Measurements from ENCODE around the gene PEA15.
A peak's percentile ranks its signal among the peaks of the same experiment; 100 is the strongest.

The PEA15 gene

DNA sequence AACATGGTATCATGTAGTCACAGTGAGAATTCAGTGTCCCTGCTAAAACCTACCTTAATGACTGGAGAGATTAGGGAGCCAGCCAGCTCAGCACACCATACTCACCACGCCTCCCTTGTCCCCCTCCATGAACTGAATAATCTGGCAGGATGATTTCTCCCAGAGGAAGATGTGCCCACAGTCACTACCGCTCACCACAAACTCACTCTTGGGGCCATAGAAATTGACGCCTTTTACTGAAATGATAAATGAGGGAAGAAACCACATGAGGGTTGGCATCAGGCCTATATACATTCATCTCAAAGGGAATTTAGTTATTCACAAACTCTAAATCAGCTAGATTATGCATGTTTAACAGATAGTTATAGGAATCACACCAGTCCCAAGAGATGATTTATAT lies 17.4 kb downstream of the PEA15 start:
- Histone ChIP-seq H3K4me1 (peaks cover 0 to 18% (median 0%) of the 10 kb centered on the region in 10 experiments; a peak in 2 of 20 replicates), H3K27me3 (no peaks in the 10 kb centered on the region), H4K20me1 (peaks cover 0 to 48% (median 18%) of the 10 kb centered on the region in 11 experiments; a peak in 10 of 22 replicates), H3K9me3 (replicated peaks in 1 of 11) (no peaks in the 10 kb centered on the region), H3K36me3 (peaks cover 94 to 100% (median 100%) of the 10 kb centered on the region in 11 experiments), H3K4me3 (no peak overlapping the region), H3K27ac (no peak overlapping the region), H3K9ac (peak overlapping the region in 1 of 11 experiments; percentile 8; a peak in 1 of 22 replicates), H3K4me2 (no peak overlapping the region)
- no peak for TF ChIP-seq Cebpa-rat (IDR thresholded peaks at IDR 0.05)

DNA sequence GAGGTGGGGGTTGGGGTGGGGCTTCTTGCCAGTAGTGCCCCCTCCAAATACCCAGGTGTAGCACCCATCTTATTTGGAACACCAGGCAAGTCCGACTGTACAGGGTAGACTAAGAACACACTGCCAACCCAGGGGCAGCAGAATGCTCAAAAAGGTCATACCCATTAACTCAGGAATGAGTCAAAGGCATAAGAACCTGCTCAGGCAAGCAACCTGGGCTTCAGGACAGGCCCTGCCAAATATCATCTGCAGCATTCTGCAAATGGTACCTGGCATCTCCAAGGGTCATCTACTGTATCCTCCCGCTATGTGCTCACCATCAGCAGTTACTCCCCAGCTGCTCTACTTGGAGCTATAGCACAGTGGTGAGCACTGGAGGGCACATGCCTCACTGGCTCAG lies 19.4 kb downstream of the PEA15 start:
- TF ChIP-seq Cebpa-rat (IDR thresholded peaks at IDR 0.05), result no peak
- peaks cover 0 to 33% (median 10%) of the 10 kb centered on the region in 11 experiments; a peak in 8 of 22 replicates for H4K20me1 ChIP-seq
- H3K27ac ChIP-seq, result no peak overlapping the region
- no peak overlapping the region for H3K4me3 ChIP-seq
- H3K36me3 ChIP-seq, result peaks cover 96 to 100% (median 100%) of the 10 kb centered on the region in 11 experiments
- no peaks in the 10 kb centered on the region for H3K9me3 ChIP-seq (replicated peaks in 1 of 11)
- H3K4me2 ChIP-seq, result no peak overlapping the region
- no peak overlapping the region for H3K9ac ChIP-seq
- H3K4me1 ChIP-seq, result peaks cover 0 to 18% (median 0%) of the 10 kb centered on the region in 10 experiments; a peak in 2 of 20 replicates
- H3K27me3 ChIP-seq, result no peaks in the 10 kb centered on the region

DNA sequence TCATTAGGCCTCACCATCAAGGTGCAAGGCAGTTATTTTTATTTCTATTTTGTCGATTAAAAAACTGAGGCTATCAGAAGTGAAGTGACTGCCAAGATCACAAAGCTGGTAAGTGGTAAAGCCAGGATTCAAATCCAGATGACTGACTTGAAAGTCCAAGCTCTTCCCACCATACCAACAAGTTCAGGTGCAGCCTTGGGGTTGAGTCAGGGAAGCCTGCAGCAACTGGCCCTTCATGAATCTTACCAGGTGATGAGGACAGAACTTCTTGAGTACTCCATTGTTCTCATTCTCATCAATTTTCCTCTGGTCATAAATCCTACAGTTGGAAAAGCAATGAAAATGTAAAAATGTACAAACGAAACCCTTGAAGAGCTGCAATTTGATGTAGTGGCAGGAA lies 20.2 kb downstream of the PEA15 start:
- H3K27ac ChIP-seq, result no peak overlapping the region
- no peak overlapping the region for H3K4me2 ChIP-seq
- H3K36me3 ChIP-seq, result peaks cover 97 to 100% (median 100%) of the 10 kb centered on the region in 11 experiments
- H3K4me3 ChIP-seq, result no peak overlapping the region
- no peaks in the 10 kb centered on the region for H3K9me3 ChIP-seq (replicated peaks in 1 of 11)
- no peak for TF ChIP-seq Cebpa-rat (IDR thresholded peaks at IDR 0.05)
- H3K27me3 ChIP-seq, result no peaks in the 10 kb centered on the region
- peaks cover 0 to 18% (median 0%) of the 10 kb centered on the region in 10 experiments; a peak in 2 of 20 replicates for H3K4me1 ChIP-seq
- H3K9ac ChIP-seq, result no peak overlapping the region
- peaks cover 0 to 26% (median 2%) of the 10 kb centered on the region in 11 experiments; a peak in 7 of 22 replicates for H4K20me1 ChIP-seq

DNA sequence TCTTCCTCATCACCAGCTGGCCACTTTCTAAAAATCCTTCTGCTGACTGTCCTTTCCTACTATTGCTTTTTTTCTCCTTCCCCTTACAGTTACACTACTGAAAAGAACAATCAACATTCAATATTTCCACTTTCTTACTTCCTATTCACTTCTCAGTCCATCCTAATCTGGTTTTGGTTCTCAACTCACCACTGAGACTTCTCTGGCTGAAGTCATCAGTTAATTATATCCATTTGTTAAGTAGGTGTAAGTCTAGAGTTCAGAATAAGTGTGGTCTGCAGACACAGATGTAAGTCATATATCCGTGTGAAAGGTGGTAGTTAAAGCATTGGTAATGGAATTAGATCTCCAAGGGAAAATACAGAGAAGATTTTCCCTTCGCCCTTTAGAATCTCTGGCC lies 21.4 kb downstream of the PEA15 start:
- Histone ChIP-seq H3K4me2 (no peak overlapping the region; a peak in 1 of 22 replicates), H3K9me3 (replicated peaks in 1 of 11) (no peaks in the 10 kb centered on the region), H3K36me3 (peaks cover 99 to 100% (median 100%) of the 10 kb centered on the region in 11 experiments), H3K4me3 (no peak overlapping the region), H3K4me1 (peaks cover 0 to 18% (median 0%) of the 10 kb centered on the region in 10 experiments; a peak in 2 of 20 replicates), H4K20me1 (peaks cover 0 to 14% (median 0%) of the 10 kb centered on the region in 11 experiments; a peak in 2 of 22 replicates), H3K27me3 (no peaks in the 10 kb centered on the region), H3K9ac (peak overlapping the region in 1 of 11 experiments; percentile 47; a peak in 1 of 22 replicates), H3K27ac (no peak overlapping the region)
- TF ChIP-seq Cebpa-rat (IDR thresholded peaks at IDR 0.05), result no peak

DNA sequence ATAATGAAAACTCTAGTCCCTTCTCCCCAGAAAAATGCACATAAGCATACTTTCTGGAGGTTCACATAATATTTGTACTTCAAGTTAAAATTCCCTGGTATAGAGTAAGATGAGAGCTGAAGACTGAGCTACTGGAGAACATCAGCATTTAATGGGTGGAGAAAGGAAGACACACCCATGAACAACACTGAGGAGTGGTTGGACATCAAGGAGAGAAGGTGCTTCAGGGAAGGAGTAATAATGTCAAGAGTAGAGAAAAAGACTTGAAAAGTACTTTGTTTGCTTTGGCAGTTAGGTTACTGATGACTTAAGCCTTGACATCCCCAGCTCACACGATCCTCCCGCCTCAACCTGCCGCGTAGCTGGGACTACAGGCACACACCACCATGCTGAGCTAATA lies 21.9 kb downstream of the PEA15 start:
- H3K4me2 ChIP-seq, result no peak overlapping the region
- no peaks in the 10 kb centered on the region for H3K9me3 ChIP-seq (replicated peaks in 1 of 11)
- no peak for TF ChIP-seq Cebpa-rat (IDR thresholded peaks at IDR 0.05)
- H3K9ac ChIP-seq, result no peak overlapping the region; a peak in 1 of 22 replicates
- peaks cover 99 to 100% (median 100%) of the 10 kb centered on the region in 11 experiments for H3K36me3 ChIP-seq
- peaks cover 0 to 18% (median 0%) of the 10 kb centered on the region in 10 experiments; a peak in 2 of 20 replicates for H3K4me1 ChIP-seq
- no peaks in the 10 kb centered on the region for H3K27me3 ChIP-seq
- H3K27ac ChIP-seq, result no peak overlapping the region
- H4K20me1 ChIP-seq, result peaks cover 0 to 14% (median 0%) of the 10 kb centered on the region in 11 experiments; a peak in 5 of 22 replicates
- H3K4me3 ChIP-seq, result no peak overlapping the region

DNA sequence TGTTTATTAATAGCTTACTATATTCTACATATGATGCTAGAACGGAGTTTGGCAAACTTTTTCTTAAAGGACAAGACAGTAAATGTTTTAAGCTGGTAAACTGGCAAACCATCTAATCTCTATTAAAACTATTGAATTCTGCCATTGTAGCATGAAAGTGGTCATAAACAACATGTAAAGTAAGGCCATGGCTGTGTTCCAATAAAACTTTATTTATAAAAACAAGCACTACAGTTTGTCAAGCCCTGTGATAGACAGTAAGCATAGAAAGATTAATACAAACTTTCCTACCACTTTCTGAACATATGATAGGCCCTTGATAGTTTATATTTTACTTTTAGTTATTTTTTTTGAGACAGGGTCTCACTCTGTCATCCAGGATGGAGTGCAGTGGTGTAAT lies 22.4 kb downstream of the PEA15 start:
- H3K27me3 ChIP-seq, result no peaks in the 10 kb centered on the region
- H3K36me3 ChIP-seq, result peaks cover 99 to 100% (median 100%) of the 10 kb centered on the region in 11 experiments
- H3K4me3 ChIP-seq, result no peak overlapping the region
- no peak overlapping the region for H3K4me2 ChIP-seq
- peaks cover 0 to 14% (median 0%) of the 10 kb centered on the region in 11 experiments; a peak in 5 of 22 replicates for H4K20me1 ChIP-seq
- H3K4me1 ChIP-seq, result peaks cover 0 to 18% (median 0%) of the 10 kb centered on the region in 10 experiments; a peak in 2 of 20 replicates
- TF ChIP-seq Cebpa-rat (IDR thresholded peaks at IDR 0.05), result no peak
- H3K9ac ChIP-seq, result no peak overlapping the region; a peak in 1 of 22 replicates
- H3K9me3 ChIP-seq (replicated peaks in 1 of 11), result no peaks in the 10 kb centered on the region
- no peak overlapping the region for H3K27ac ChIP-seq

- H3K4me2 ChIP-seq, result no peak overlapping the region
- H4K20me1 ChIP-seq, result peaks cover 0 to 18% (median 4%) of the 10 kb centered on the region in 11 experiments; a peak in 9 of 22 replicates
- H3K27me3 ChIP-seq, result no peaks in the 10 kb centered on the region
- H3K27ac ChIP-seq, result no peak overlapping the region
- TF ChIP-seq Cebpa-rat (IDR thresholded peaks at IDR 0.05), result no peak
- peaks cover 99 to 100% (median 100%) of the 10 kb centered on the region in 11 experiments for H3K36me3 ChIP-seq
- H3K4me3 ChIP-seq, result no peak overlapping the region
- no peaks in the 10 kb centered on the region for H3K9me3 ChIP-seq (replicated peaks in 1 of 11)
- H3K9ac ChIP-seq, result no peak overlapping the region
- H3K4me1 ChIP-seq, result peaks cover 0 to 18% (median 0%) of the 10 kb centered on the region in 10 experiments; a peak in 2 of 20 replicates
Observed at GRCh38 chr1:160228431-160228830, 23.2 kb downstream of the PEA15 start.

DNA sequence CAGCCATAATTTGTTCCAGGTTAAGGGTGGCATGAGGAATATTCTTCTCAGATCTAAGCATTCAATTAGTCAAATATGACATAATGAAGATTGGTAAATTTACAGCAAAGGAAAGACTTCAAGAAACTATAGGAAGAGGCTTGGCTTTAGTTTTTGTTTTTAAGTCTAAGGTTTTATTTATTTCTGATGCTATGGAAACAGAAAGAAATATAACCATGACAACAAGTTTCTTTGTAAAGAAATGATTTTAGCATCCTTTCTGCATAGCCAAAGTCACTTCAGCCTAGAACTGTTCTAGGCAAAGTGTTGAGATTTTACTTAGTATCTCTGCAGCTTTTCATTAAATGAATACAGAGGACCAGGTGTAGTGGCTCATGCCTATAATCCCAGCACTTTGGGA lies 27.7 kb downstream of the PEA15 start:
- TF ChIP-seq Cebpa-rat (IDR thresholded peaks at IDR 0.05), result no peak

GRCh38 chr1:160236806-160237205 lies 31.6 kb downstream of the PEA15 start:
- Histone ChIP-seq H3K27me3 (no peaks in the 10 kb centered on the region), H3K9me3 (replicated peaks in 1 of 11) (no peaks in the 10 kb centered on the region), H3K4me3 (no peak overlapping the region), H3K36me3 (peaks cover 97 to 100% (median 100%) of the 10 kb centered on the region in 11 experiments), H3K4me1 (no peaks in the 10 kb centered on the region), H3K9ac (no peak overlapping the region), H3K4me2 (no peak overlapping the region), H3K27ac (no peak overlapping the region), H4K20me1 (peaks cover 0 to 41% (median 20%) of the 10 kb centered on the region in 11 experiments; a peak in 12 of 22 replicates)
- TF ChIP-seq Cebpa-rat (IDR thresholded peaks at IDR 0.05), result no peak

More for the DNA sequence above, 27.7 kb downstream of the PEA15 start:
- Histone ChIP-seq H3K27ac (no peak overlapping the region), H4K20me1 (peaks cover 0 to 18% (median 9%) of the 10 kb centered on the region in 11 experiments; a peak in 10 of 22 replicates), H3K4me1 (no peaks in the 10 kb centered on the region), H3K4me3 (no peak overlapping the region), H3K27me3 (no peaks in the 10 kb centered on the region), H3K9ac (no peak overlapping the region), H3K9me3 (replicated peaks in 1 of 11) (no peaks in the 10 kb centered on the region), H3K4me2 (no peak overlapping the region), H3K36me3 (peaks cover 98 to 100% (median 100%) of the 10 kb centered on the region in 11 experiments)

Measured in BLaER1 treated with 17β-estradiol and CSF1 and Interleukin-3, amounts not matched to agents 10 nM and 100 nM (cell line).